Mesodermal cell (in vitro differentiated cells): ENCODE measurements around the gene ADAR.

Experiments used
- H3K27ac ChIP-seq: 2 replicates; pipeline ENCODE4 v1.7.0; 2013; ENCODE audit warnings: mild to moderate bottlenecking, low read depth, low read length, moderate library complexity; ENCODE audit not compliant: severe bottlenecking
- H3K36me3 ChIP-seq: 2 replicates; pipeline ENCODE4 v1.7.1; 2013; ENCODE audit warnings: mild to moderate bottlenecking, low read length, moderate library complexity; ENCODE audit not compliant: control insufficient read depth, insufficient read depth
- H3K4me1 ChIP-seq: one replicate; pipeline ENCODE4 v1.7.1; 2013; ENCODE audit warnings: mild to moderate bottlenecking, low read length; ENCODE audit not compliant: insufficient read depth, control insufficient read depth, poor library complexity, severe bottlenecking
- H3K4me3 ChIP-seq: 2 replicates; pipeline ENCODE4 v1.7.0; 2013; ENCODE audit warnings: low read length, control low read depth, mild to moderate bottlenecking; ENCODE audit not compliant: insufficient read depth, poor library complexity, severe bottlenecking; ENCODE audit errors: extremely low read depth
- H3K9me3 ChIP-seq: 2 replicates; pipeline ENCODE4 v1.7.1; 2013; ENCODE audit warnings: mild to moderate bottlenecking, low read length, moderate library complexity; ENCODE audit not compliant: control insufficient read depth
- WGBS, 2 experiments: methylation state at CpG; one replicate each; pipeline ENCODE4 v1.1.5; 2013; ENCODE audit warnings: missing lambda C conversion rate in 2 of 2; ENCODE audit not compliant: insufficient coverage in 2 of 2; 5-methylcytosine and 5-hydroxymethylcytosine counted together

Gene ADAR

DNA sequence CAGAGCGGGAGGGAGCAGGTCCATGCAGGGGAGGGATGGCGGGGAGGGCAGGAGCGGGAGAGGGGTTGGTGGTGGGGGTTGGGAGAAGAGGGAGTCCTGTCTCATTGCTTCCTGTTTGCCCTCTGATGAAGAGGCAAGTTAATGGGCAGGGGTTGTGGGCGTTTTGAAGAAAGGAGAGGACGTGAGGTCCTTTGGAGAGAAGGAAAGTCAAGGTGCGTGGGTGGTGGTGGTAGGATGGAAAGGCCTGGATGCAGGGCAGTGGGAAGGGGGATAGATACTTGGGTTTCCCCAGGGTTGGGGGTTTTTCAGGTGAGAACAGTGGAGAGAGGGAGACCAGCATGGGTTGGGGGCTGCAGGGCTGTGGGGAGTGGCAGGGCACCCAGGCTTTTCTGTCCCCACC lies 66.8 kb downstream of the ADAR start:
- Histone ChIP-seq H3K4me3 (no peak overlapping the region), H3K27ac (no peak overlapping the region), H3K36me3 (no peaks in the 10 kb centered on the region), H3K9me3 (no peaks in the 10 kb centered on the region), H3K4me1 (no peaks in the 10 kb centered on the region)
- 47 to 66% methylated on average over 4 to 6 of the region's 6 CpGs for WGBS, 2 experiments

DNA sequence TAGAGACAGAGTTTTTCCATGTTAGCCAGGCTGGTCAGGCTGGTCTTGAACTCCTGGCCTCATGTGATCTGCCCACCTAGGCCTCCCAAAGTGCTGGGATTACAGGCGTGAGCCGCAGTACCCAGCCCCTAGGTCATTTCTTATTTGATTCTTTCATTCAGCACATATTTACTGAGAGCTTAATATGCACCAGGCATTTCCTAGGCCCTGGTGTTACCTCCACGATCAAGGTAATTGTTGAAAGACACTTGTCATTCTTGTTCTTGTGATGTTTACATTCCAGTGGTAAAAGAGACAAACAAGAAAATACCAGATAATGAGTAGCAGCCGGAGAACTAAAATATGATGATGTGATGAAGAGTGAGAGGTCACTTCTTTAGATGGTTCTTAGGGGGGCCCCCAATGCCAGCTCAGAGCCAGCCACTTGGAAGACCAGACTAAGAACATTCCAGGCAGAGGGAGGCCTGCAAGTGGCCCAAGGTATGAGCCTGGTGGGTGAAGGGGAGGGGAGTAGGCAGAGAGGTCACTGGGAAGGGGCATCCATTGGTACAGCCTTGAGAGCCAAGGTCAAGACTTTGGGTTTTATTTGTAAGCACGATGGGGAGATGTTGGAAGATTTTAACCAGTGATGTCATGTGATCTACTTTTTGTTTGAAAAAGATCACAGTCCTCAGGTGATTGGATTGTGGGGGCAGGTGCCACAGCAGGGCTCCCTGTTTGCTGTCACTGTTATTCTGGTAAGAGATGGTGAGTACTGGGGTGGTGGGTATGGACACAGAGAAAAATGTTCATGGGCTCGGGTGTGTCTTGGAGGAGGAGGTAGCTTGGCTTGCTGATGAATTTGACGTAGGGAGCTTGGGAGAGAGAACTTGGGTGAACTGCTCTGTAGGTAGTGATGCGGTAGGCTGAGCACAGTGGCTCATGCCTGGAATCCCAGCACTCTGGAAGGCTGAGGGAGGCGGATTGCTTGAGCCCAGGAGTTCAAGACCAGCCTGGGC lies 68.2 kb downstream of the ADAR start:
- 86 to 89% methylated on average over 7 to 9 of the region's 9 CpGs for WGBS, 2 experiments
- Histone ChIP-seq H3K27ac (no peak overlapping the region), H3K4me1 (no peaks in the 10 kb centered on the region), H3K4me3 (no peak overlapping the region), H3K36me3 (no peaks in the 10 kb centered on the region), H3K9me3 (no peaks in the 10 kb centered on the region)

DNA sequence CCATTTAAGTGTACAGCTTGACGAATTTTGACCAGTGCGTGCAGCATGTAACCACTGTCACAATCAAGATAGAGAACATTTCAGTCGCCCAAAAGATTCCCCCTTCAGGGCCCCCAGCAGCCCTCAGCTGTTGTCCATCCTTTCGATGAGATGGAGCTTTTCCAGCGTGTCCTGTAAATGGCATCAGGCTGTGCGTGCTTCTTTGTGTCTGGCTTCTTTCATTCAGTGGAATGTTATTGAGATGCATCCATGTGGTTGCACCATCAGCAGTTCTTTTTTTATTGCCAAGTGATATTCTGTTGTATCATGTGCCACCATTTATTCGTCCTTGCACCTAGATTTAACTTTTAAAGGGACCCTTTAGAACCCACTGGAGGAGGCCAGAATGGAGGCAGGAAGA lies 71.4 kb downstream of the ADAR start:
- H3K27ac ChIP-seq, result no peak overlapping the region
- H3K4me1 ChIP-seq, result no peaks in the 10 kb centered on the region
- 91 to 96% methylated on average over 6 to 7 of the region's 7 CpGs for WGBS, 2 experiments
- no peak overlapping the region for H3K4me3 ChIP-seq
- H3K36me3 ChIP-seq, result no peaks in the 10 kb centered on the region
- H3K9me3 ChIP-seq, result no peaks in the 10 kb centered on the region

DNA sequence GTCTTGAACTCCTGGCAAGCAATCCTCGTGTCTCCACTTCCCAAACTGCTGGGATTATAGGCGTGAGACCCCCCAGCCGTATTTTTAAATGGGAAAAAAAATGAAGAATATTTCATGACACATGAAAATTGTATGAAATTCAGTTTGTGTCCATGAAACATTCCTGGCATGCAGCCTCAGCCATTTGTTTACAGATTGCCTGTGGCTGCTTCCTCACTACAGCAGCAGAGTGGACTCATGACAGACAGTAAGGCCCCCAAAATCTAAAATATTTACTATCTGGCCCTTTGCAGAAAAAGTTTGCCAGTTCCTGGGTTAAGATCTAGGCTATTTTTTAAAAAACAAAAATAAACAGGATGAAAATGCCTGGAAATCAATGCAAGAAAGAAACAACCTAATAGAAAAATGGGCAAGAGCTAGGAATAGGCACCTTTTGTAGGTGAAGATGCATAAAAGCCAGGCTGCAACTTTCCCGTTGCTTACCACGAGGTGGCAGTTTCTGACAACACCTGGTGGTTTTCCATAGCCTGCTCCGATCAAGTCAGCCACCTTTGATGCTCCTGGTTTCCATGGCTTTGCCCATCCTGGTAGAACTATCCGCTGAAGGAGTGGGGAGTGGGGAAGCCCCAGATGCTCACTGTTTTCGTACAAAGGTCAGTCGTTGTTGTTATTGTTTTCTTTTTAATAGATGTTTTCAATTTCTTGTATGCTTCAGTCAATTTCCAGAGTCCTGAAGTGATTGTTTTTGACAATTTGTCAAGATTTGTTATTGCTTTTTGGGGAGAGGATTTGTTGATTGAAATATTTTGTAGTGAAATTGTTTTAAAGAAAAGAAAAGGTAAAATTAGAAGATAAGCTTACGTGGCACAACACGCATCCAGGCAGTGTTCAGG lies 73.8 kb downstream of the ADAR start:
- Histone ChIP-seq H3K4me1 (no peaks in the 10 kb centered on the region), H3K4me3 (no peak overlapping the region), H3K27ac (no peak overlapping the region), H3K36me3 (no peaks in the 10 kb centered on the region), H3K9me3 (no peaks in the 10 kb centered on the region)
- 54% methylated on average over 7 to 10 of the region's 11 CpGs for WGBS, 2 experiments
